ENCODE data around the gene BCAS4.

The BCAS4 gene

GRCh38 chr20:50883856-50884255 lies 89.0 kb downstream of the BCAS4 start:
- H3K4me3 ChIP-seq (ENCODE audit: control insufficient read depth, low read depth, low read length): no peak overlapping the region
- DNase-seq (ENCODE audit: low read depth): no peak
- TF ChIP-seq CTCF (IDR thresholded peaks at IDR 0.05; ENCODE audit: control insufficient read depth, insufficient read depth, low read depth, low read length, missing control alignments): no peak

DNA sequence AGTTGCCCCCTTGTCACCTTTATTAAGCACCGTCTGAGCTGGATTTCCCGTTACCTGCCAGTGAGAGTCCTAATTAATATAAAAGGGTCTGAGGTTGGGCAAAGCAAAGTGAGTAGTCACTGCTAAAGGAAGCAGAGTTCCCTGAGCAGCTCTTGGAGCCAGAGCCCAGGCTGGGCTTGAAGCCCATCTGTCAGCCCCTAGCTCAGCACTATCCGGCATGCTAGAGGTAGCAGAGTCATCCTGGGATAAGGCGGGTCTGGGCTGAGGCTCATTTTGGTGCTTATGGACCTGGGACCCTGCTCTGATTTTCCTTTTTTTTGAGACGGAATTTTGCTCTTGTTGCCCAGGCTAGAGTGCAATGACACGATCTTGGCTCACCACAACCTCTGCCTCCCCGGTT lies 90.2 kb downstream of the BCAS4 start:
- TF ChIP-seq CTCF (IDR thresholded peaks at IDR 0.05; ENCODE audit: control insufficient read depth, insufficient read depth, low read depth, low read length, missing control alignments): no peak

GRCh38 chr20:50885781-50886180 lies 90.9 kb downstream of the BCAS4 start:
- TF ChIP-seq CTCF (IDR thresholded peaks at IDR 0.05; ENCODE audit: control insufficient read depth, insufficient read depth, low read depth, low read length, missing control alignments): no peak
- no peak overlapping the region for H3K4me3 ChIP-seq (ENCODE audit: control insufficient read depth, low read depth, low read length)
- DNase-seq (ENCODE audit: low read depth): no peak

More for the DNA sequence above, 90.2 kb downstream of the BCAS4 start:
- no peak overlapping the region for H3K4me3 ChIP-seq (ENCODE audit: control insufficient read depth, low read depth, low read length)
- DNase-seq (ENCODE audit: low read depth): no peak

DNA sequence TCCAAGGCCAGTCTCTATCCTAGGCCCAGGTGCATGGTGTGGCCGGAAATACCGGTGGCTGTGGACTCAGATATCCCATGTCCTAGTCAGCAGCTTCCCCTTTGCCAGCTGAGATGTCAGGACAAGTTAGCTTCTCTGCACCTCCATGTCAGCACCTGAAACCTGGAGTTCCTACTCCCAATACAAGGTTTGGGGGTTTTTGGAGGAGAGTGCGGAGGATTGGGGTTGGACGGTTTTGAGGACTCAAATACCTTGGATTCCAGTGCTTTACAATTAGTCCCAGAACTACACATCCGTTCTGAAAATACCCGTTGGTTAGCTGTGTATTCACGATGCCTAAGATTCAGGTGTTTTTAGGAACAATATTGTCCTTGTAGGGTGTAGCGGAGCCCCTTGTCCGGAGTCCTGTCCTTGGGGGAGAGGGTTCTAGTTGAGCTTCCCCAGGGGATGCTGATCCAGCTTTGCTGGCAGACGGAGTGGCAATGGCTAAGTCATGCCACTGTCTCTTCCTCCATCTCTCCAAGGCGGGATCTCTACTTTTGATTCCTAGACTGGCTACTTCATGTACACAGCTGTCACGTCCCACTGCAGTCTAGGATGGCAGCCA lies 91.4 kb downstream of the BCAS4 start:
- no peak for DNase-seq (ENCODE audit: low read depth)
- H3K4me3 ChIP-seq (ENCODE audit: control insufficient read depth, low read depth, low read length): no peak overlapping the region
- TF ChIP-seq CTCF (IDR thresholded peaks at IDR 0.05; ENCODE audit: control insufficient read depth, insufficient read depth, low read depth, low read length, missing control alignments): no peak

DNA sequence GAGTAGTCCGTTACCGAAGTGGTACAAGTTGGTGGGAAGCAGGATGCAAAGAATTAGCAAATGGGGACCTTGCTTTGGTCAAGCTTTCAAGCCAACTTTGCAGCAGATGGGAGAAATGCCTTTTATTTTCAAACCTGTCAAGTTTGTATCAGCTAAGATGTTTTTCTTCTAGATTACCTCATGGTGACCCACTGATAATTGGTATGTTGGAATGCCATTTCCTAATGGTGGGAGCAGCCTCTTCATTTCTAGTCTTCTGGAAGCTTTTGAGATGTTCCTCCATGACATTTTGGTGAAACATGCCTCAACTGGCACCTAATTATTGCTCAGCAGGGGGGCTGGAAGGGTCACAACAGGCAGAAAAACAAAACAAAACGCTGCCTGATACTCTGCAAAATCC lies 92.7 kb downstream of the BCAS4 start:
- no peak overlapping the region for H3K4me3 ChIP-seq (ENCODE audit: control insufficient read depth, low read depth, low read length)
- no peak for TF ChIP-seq CTCF (IDR thresholded peaks at IDR 0.05; ENCODE audit: control insufficient read depth, insufficient read depth, low read depth, low read length, missing control alignments)
- DNase-seq (ENCODE audit: low read depth): no peak

DNA sequence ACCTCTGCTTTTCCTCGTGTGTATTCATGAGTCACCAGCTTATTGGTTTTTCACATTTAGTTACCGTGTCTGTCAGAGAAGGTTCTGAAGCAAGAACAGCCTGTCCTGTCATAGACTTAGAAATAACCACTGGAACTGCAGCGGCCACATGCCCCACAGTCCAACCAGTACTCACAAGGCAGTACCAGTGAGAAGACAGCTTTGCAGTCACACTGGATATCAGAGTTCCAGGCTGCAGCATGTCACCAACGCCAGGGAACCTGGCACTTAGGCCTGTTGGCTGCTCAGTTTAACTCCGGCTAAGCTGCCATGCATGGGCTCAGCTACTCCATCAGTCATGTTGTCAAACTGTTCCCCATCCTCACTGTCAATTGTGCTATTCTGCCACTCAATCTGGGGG lies 96.3 kb downstream of the BCAS4 start:
- H3K4me3 ChIP-seq (ENCODE audit: control insufficient read depth, low read depth, low read length): no peak overlapping the region
- TF ChIP-seq CTCF (IDR thresholded peaks at IDR 0.05; ENCODE audit: control insufficient read depth, insufficient read depth, low read depth, low read length, missing control alignments): no peak
- no peak for DNase-seq (ENCODE audit: low read depth)

GRCh38 chr20:50892394-50892793 lies 97.5 kb downstream of the BCAS4 start:
- no peak for TF ChIP-seq CTCF (IDR thresholded peaks at IDR 0.05; ENCODE audit: control insufficient read depth, insufficient read depth, low read depth, low read length, missing control alignments)
- no peak for DNase-seq (ENCODE audit: low read depth)
- no peak overlapping the region for H3K4me3 ChIP-seq (ENCODE audit: control insufficient read depth, low read depth, low read length)

Measured in AG09309 (cell line).